Tibial nerve (tissue), 4 donors: Measurements from ENCODE around the gene DMKN. TPM values are rescaled to one million over a fixed set of nuclear protein-coding genes. Genes with fewer than 3 reads are reported as not detected.

ENCODE experiments used
- DNase-seq, 2 donors: peaks; one replicate each; pipeline ENCODE4 v3.0.0-alpha.2; 2019; ENCODE audit warnings: low spot score in 2 of 2
- H3K27ac ChIP-seq, 4 donors: fragments of 200-600 bp; sonication (generic) in 3 of 4; one replicate each; pipeline ENCODE4 v1.5.1; 2017 to 2019; ENCODE audit warnings: mild to moderate bottlenecking in 1 of 4
- H3K27me3 ChIP-seq, 2 donors: fragments of 200-600 bp; sonication (generic) in 1 of 2; one replicate each; pipeline versions ENCODE4 v1.5.1 to v1.6.0; 2017 to 2019
- H3K36me3 ChIP-seq, 3 donors: fragments of 200-600 bp; sonication (generic); one replicate each; pipeline ENCODE4 v1.5.1; 2018 to 2019
- H3K4me1 ChIP-seq, 4 donors: fragments of 200-600 bp; sonication (generic) in 3 of 4; one replicate each; pipeline ENCODE4 v1.5.1; 2017 to 2019
- H3K4me3 ChIP-seq, 4 donors: fragments of 200-600 bp; sonication (generic) in 3 of 4; one replicate each; pipeline ENCODE4 v1.5.1; 2017 to 2019; ENCODE audit warnings: mild to moderate bottlenecking in 1 of 4, moderate library complexity in 1 of 4
- H3K9me3 ChIP-seq, 4 donors: fragments of 200-600 bp; sonication (generic) in 3 of 4; one replicate each; pipeline ENCODE4 v1.5.1; 2017 to 2019
- CTCF ChIP-seq, 5 experiments: fragments of 200-600 bp in 3 of 5; fragments of 450-650 bp in 2 of 5; sonication (generic) in 3 of 5; IDR thresholded peaks; one replicate each; pipeline ENCODE4 v1.5.1; 2016 to 2019; ENCODE audit warnings: antibody characterized with exemption in 5 of 5, mild to moderate bottlenecking in 3 of 5, moderate library complexity in 2 of 5
- EP300 ChIP-seq, 2 donors: sonication (generic); formaldehyde crosslinking; IDR thresholded peaks; one replicate each; pipeline ENCODE4 v1.6.1; 2017; ENCODE audit warnings: antibody characterized with exemption in 2 of 2, mild to moderate bottlenecking in 1 of 2
- POLR2A ChIP-seq, 2 donors: fragments of 450-650 bp; IDR thresholded peaks; one replicate each; pipeline ENCODE4 v1.6.1; 2017; ENCODE audit warnings: antibody characterized with exemption in 2 of 2, mild to moderate bottlenecking in 2 of 2, moderate library complexity in 2 of 2
- WGBS, 2 donors: methylation state at CpG; one replicate each; pipeline ENCODE4 v1.1.5; 2018; 5-methylcytosine and 5-hydroxymethylcytosine counted together
- total RNA-seq, 4 donors: library from RNA; depleted of rRNA; stranded (reverse); fragments of >200 nt; gene quantifications; one replicate each; pipeline ENCODE4 v1.1.0, GENCODE V29; 2016

The DMKN gene
- total RNA-seq, 4 donors from 2014 or later, result 8.2 to 33.5 (median 26.5) TPM

DNA sequence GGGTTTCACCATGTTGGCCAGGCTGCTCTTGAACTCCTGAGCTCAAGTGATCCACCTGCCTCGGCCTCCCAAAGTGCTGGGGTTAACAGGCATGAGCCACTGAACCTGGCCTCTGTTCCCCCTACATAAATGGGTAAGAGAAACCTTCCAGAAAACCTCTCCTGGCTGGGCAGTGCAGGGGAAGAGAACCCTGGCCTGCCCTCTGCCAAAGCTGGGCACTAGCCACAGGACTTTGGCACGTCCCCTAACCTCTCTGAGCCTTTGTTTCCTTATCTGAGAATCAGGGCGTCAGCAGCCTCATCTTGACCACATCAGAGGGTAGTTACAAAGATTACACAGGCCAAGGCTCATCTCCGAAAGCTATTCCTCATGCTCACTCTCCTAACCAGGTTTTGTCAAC, 12.4 kb upstream of the DMKN start:
- TF ChIP-seq EP300 (IDR thresholded peaks at IDR 0.05) (no peak), POLR2A (IDR thresholded peaks at IDR 0.05) (no peak)
- no peaks in the 10 kb centered on the region for H3K4me1 ChIP-seq
- H3K4me3 ChIP-seq, result no peak overlapping the region
- no peaks in the 10 kb centered on the region for H3K9me3 ChIP-seq
- peaks cover 0 to 47% of the 10 kb centered on the region in 2 donors for H3K27me3 ChIP-seq
- H3K27ac ChIP-seq, result no peak overlapping the region
- no peak for DNase-seq
- H3K36me3 ChIP-seq, result no peaks in the 10 kb centered on the region
- 74 to 87% methylated on average over 4 of the region's 4 CpGs for WGBS, 2 donors

DNA sequence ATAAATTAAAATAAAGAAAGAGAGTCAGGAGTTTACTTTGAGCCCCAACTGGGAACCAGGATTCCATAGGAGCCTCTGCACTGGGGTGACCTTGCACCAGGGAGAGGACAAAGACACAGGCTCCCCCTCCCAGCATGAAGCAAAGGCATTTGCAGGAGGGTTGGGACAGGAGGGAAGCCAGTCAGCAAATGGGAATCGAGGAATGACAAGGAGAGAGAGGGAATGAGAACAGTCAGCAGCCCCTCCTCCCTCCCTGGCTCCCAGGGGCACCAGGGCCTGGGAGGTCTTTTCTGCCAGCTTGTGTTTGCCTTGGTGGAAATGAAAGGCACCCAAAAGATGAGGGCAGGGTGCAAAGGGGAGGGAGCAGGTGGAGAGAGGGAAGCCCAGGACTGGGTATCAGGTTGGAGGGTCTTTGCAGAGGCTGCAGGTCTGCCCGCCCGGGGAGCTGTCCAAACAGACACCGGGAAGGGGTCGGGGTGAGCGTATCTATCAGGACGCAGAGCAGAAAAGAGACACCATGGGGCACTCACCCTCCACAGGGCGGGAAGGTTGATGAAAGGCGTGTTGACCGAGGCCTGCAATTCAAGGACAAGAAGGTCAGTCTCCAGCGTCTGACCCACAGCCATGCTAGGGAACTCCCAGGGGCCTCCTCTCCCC, 10.9 kb upstream of the DMKN start:
- Histone ChIP-seq H3K27ac (no peak overlapping the region), H3K4me3 (no peak overlapping the region), H3K27me3 (peaks cover 0 to 32% of the 10 kb centered on the region in 2 donors), H3K36me3 (no peaks in the 10 kb centered on the region), H3K9me3 (no peaks in the 10 kb centered on the region), H3K4me1 (no peaks in the 10 kb centered on the region)
- no peak for TF ChIP-seq EP300 (IDR thresholded peaks at IDR 0.05)
- no peak for TF ChIP-seq POLR2A (IDR thresholded peaks at IDR 0.05)
- TF ChIP-seq CTCF (IDR thresholded peaks at IDR 0.05), result no peak
- 22 to 40% methylated on average over 9 to 11 of the region's 11 CpGs for WGBS, 2 donors
- no peak for DNase-seq

DNA sequence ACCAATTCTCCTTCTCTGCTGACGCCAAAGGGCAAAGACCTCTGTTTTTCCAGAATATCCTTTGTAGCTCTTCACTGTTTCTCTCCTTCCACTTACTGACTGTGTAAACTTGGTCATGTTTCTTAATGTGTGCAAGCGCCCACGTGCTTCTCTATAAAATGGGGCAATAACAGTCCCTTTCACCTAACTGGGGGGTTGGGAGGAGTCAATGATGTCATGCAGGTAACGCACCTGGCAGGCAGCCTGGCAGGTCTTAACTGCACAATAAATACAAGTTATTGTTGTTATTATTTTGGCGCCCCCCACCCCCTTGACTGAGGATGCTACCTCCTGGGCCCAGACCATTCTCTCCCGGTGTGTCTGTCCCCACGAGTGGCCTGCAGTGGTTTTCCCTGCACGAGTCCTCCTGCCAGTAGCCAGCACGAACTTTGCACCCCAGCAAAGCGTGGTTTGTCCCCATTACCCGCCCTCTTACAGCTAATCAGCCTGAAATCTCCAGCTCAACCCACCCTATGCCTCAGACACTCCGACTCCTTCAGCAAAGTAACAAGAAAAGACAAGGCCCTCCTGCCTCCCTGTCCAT, 9.4 kb upstream of the DMKN start:
- Histone ChIP-seq H3K36me3 (no peaks in the 10 kb centered on the region), H3K4me3 (no peak overlapping the region), H3K27ac (no peak overlapping the region), H3K4me1 (no peaks in the 10 kb centered on the region), H3K27me3 (peaks cover 0 to 17% of the 10 kb centered on the region in 2 donors), H3K9me3 (no peaks in the 10 kb centered on the region)
- no peak for DNase-seq
- TF ChIP-seq CTCF (IDR thresholded peaks at IDR 0.05), result no peak
- TF ChIP-seq EP300 (IDR thresholded peaks at IDR 0.05), result no peak
- TF ChIP-seq POLR2A (IDR thresholded peaks at IDR 0.05), result no peak
- 79% methylated on average over 12 of the region's 12 CpGs for WGBS, 2 donors

DNA sequence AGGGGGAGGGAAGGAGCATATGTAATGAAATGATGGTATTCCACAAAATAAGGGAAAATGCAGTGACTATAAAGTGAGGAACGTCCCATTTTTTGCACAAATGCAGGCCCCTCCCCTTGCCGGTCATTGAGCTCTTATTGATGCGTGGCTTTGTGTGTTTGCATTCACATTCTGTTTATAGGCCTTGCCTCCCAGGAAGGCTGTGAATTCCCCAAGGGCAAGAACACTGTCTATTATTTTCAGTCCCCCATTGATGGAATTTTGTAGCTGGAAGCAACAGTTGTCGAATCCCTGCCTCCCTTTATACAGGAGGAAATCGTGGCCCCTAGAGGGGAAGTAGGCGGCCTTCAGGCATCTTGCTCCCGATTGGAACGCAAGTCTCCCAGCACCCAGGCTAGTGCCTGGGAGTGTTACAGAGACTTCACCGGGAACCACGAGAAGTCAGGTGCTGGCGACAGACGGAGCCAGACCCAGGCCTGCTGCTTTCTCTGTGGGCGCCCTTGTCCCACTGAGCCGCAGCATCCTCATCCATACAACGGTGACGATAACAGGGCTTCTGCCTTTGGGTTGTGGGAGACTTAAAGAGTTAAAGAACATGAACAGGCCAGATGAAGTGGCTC, 7.8 kb upstream of the DMKN start:
- no peaks in the 10 kb centered on the region for H3K36me3 ChIP-seq
- H3K4me3 ChIP-seq, result no peak overlapping the region
- 40% methylated on average over 16 of the region's 16 CpGs for WGBS, 2 donors
- peaks cover 0 to 9% of the 10 kb centered on the region in 2 donors for H3K27me3 ChIP-seq
- no peaks in the 10 kb centered on the region for H3K9me3 ChIP-seq
- TF ChIP-seq POLR2A (IDR thresholded peaks at IDR 0.05) (no peak), CTCF (IDR thresholded peaks at IDR 0.05) (no peak), EP300 (IDR thresholded peaks at IDR 0.05) (no peak)
- no peak for DNase-seq
- H3K27ac ChIP-seq, result no peak overlapping the region
- no peaks in the 10 kb centered on the region for H3K4me1 ChIP-seq

DNA sequence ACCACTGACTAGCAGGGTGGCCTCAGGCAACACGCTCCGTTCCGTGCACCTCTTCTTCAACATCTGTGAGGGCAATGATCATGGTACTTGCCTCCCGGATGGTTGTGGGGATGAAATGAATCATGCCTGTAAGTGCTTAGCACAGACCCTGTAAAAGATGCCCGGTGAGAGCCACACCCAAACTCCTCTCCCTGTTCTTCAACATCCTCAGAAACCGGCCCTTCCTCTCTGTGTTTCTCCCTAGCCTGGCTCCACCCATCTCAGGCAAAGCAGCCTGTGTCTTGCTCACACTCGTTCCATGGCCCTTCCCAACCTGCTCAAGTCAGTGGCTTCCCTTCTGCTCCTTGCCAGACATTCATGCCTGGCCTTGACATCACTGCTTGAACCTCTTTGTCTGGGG, 5.8 kb upstream of the DMKN start:
- H3K36me3 ChIP-seq, result no peaks in the 10 kb centered on the region
- 53 to 61% methylated on average over 7 of the region's 7 CpGs for WGBS, 2 donors
- no peak for DNase-seq
- no peaks in the 10 kb centered on the region for H3K9me3 ChIP-seq
- H3K4me3 ChIP-seq, result no peak overlapping the region
- H3K27me3 ChIP-seq, result peaks cover 0 to 8% of the 10 kb centered on the region in 2 donors
- TF ChIP-seq CTCF (IDR thresholded peaks at IDR 0.05) (no peak), EP300 (IDR thresholded peaks at IDR 0.05) (no peak), POLR2A (IDR thresholded peaks at IDR 0.05) (no peak)
- H3K4me1 ChIP-seq, result no peaks in the 10 kb centered on the region
- H3K27ac ChIP-seq, result no peak overlapping the region
